Measurements from ENCODE around the gene IQCM.

IQCM gene

GRCh38 chr4:149711593-149712365 is 103.9 kb downstream of the IQCM start:
- DNase-seq (ENCODE audit: low read depth in 3 of 3): no peak

GRCh38 chr4:149709640-149710039 is 106.0 kb downstream of the IQCM start:
- DNase-seq (ENCODE audit: low read depth in 3 of 3): no peak

DNA sequence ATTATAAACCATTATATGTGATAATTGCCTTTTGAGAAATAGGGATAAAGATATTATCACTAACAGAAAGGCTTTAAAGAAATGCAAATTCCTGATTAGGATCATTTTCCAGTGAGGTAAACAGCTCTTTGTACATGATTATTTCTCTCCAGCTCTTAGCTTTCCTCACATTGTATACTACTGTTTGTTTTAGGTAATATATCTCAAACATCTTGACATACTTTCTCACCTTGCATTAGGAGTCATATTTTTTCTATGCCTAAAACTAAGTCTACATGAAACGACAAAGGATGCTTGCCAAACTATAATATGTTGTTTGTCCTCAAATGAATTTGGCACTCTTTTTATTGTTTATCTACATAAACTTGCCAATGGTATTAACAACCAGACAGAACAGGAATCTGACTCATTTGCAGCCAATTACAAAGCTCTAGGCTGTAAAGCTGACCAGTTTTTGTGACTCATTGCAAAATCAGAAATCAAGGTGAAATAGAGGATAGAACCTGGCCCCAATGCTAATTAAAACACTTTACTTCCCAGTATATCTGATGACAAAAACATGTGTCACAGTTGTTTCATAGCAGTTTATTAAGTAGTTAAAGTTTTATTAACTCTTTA is 107.0 kb downstream of the IQCM start:
- no peak for DNase-seq (ENCODE audit: low read depth in 3 of 3)

DNA sequence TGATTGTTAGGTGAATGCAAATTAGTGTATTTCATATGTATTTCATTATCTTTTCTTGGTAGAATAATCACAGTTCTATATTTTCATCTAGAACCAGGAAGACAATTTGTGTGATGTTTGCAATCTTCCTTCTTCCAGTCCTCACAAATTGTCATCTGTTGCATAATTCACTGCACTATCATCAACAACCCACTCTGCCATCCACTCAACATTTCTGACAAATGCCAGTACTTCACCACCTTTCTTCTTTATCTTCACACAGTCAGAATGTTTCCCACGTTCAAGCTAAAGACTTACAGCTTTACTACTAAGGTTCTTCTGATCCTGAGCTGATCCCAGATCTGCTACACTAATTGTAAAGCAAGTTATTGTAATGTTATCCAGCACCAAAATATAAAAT is 107.8 kb downstream of the IQCM start:
- no peak for DNase-seq (ENCODE audit: low read depth in 3 of 3)

DNA sequence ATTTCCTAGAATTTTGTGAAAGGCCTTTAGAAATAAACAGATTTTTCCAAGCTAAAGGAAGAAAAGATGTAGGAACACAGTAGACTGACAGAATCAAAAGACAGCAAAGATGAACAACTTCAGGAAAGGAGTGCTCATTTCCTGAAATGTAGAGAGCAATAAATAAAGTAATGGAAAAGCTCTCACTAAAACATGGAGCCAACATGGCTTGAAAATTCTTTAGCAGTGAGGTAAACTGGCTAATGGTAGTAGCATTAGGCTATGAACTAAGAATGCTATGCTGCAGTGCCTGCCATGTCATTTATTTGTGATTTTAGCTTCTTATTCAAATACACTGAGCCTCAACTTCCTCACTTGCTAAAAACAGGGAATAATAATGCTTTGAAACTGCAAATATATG is 108.7 kb downstream of the IQCM start:
- DNase-seq (ENCODE audit: low read depth in 3 of 3): no peak

- DNase-seq (ENCODE audit: low read depth in 3 of 3): no peak
Measured at GRCh38 chr4:149702414-149703293, 113.0 kb downstream of the IQCM start.

GRCh38 chr4:149701435-149702156 is 114.0 kb downstream of the IQCM start:
- no peak for DNase-seq (ENCODE audit: low read depth in 3 of 3)

DNA sequence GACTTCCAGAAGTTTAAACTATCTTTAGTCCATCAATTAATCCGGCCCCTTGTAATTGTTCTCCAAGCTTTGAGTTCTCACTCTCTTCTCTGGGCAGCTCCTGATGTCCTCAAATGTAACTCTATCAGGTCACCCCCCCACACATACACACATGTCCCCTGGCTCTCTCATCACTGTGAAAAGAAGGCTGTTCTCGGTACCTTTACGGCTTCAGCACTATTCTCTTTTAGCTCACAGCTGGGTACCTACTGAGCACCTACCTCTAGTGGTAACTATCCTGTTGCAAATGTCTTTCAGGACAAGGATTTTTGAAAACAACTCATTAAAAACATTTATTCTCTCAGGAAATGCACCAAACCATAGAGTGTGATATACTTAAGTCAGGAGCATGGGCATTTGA is 115.4 kb downstream of the IQCM start:
- no peak for DNase-seq (ENCODE audit: low read depth in 3 of 3)

- DNase-seq (ENCODE audit: low read depth in 3 of 3): no peak
Measured at GRCh38 chr4:149699642-149700041, 116.0 kb downstream of the IQCM start.

- no peak for DNase-seq (ENCODE audit: low read depth in 3 of 3)
Measured at GRCh38 chr4:149690726-149691125, 124.9 kb downstream of the IQCM start.

- no peak for DNase-seq (ENCODE audit: low read depth in 3 of 3)
Measured at GRCh38 chr4:149684516-149684915, 131.1 kb downstream of the IQCM start.

- no peak for DNase-seq (ENCODE audit: low read depth in 3 of 3)
Measured at GRCh38 chr4:149676076-149676475, 139.6 kb downstream of the IQCM start.

- no peak for DNase-seq (ENCODE audit: low read depth in 3 of 3)
Measured at GRCh38 chr4:149645790-149646189, 169.9 kb downstream of the IQCM start.

GRCh38 chr4:149638073-149638472 is 177.6 kb downstream of the IQCM start:
- DNase-seq (ENCODE audit: low read depth in 3 of 3): no peak

- DNase-seq (ENCODE audit: low read depth in 3 of 3): no peak
Measured at GRCh38 chr4:149634368-149634767, 181.3 kb downstream of the IQCM start.

- DNase-seq (ENCODE audit: low read depth in 3 of 3): no peak
Measured at GRCh38 chr4:149631629-149632028, 184.0 kb downstream of the IQCM start.

DNA sequence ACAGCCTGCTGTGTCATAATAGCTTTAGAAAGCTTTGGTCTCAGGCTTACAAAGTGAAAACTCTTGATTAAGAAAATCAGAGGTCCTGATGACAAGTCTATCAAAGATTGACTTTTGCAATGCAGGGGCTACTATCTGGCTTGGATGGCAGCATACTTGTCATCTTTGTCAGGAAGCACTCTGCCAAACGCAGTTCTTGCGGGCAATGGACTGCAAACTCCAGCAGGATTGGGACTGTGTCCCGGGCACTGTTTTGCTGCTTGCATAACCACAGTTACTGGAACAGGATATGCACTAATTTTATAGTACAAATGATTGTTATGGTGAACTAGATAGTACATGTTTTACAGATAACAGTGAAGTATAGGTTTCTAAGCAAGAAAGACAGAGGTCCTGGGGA is 185.6 kb downstream of the IQCM start:
- no peak for DNase-seq (ENCODE audit: low read depth in 3 of 3)

GRCh38 chr4:149605601-149606378 is 209.9 kb downstream of the IQCM start:
- no peak for DNase-seq (ENCODE audit: low read depth in 3 of 3)

- no peak for DNase-seq (ENCODE audit: low read depth in 3 of 3)
Measured at GRCh38 chr4:149604827-149605226, 210.8 kb downstream of the IQCM start.

DNA sequence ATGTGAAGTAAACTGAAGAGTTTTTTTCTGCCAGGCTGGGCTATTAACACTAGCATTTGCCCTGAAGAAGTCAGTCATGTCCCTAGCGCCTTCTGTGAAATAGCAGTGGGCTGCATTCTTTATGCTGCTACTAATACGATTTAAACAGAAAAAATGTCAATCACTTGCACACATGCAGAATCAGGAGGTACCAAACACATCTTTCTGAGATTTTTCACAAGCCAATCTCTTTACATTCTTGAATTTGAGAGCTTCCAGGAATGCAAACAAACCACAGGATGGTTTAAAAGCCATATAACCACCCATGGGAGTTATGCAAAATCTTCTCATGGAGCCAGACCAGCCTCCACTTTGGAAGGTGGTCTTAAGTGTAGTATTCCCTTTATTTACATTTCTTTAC is 220.1 kb downstream of the IQCM start:
- no peak for DNase-seq (ENCODE audit: low read depth in 3 of 3)

- DNase-seq (ENCODE audit: low read depth in 3 of 3): no peak
Measured at GRCh38 chr4:149589826-149590225, 225.8 kb downstream of the IQCM start.

Measured in stimulated activated CD4-positive, alpha-beta T cell treated with anti-CD3 and anti-CD28 coated beads, TNF-alpha, amount 100 ng/mL, for 24 hours (primary cell).